ENCODE results near the gene EDN2.

DNA sequence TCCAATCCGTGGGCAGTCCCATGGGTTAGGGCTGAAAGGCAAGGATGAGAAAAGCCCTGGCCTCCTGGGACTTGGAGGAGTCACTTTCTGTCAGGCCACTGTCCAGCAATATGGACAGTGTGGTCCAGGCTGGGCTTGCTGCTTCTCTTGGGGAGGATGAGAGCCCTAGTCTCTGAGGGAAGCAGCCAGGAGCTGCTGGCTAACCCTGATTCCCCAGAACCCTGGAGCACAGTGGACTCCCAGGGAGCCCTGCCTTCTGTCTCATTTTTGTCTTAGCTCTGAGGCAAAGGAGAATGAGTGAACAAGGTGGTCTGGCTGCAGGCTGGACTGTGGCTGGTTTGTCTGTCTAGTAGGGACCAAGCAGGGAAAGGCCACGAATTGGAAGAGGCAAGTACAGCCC is 23.8 kb upstream of the EDN2 start:
- TF ChIP-seq, protein P1, sequence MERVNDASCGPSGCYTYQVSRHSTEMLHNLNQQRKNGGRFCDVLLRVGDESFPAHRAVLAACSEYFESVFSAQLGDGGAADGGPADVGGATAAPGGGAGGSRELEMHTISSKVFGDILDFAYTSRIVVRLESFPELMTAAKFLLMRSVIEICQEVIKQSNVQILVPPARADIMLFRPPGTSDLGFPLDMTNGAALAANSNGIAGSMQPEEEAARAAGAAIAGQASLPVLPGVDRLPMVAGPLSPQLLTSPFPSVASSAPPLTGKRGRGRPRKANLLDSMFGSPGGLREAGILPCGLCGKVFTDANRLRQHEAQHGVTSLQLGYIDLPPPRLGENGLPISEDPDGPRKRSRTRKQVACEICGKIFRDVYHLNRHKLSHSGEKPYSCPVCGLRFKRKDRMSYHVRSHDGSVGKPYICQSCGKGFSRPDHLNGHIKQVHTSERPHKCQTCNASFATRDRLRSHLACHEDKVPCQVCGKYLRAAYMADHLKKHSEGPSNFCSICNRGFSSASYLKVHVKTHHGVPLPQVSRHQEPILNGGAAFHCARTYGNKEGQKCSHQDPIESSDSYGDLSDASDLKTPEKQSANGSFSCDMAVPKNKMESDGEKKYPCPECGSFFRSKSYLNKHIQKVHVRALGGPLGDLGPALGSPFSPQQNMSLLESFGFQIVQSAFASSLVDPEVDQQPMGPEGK (tag by site-specific recombination; IDR thresholded peaks at IDR 0.05): no peak
- TF ChIP-seq, protein P2, sequence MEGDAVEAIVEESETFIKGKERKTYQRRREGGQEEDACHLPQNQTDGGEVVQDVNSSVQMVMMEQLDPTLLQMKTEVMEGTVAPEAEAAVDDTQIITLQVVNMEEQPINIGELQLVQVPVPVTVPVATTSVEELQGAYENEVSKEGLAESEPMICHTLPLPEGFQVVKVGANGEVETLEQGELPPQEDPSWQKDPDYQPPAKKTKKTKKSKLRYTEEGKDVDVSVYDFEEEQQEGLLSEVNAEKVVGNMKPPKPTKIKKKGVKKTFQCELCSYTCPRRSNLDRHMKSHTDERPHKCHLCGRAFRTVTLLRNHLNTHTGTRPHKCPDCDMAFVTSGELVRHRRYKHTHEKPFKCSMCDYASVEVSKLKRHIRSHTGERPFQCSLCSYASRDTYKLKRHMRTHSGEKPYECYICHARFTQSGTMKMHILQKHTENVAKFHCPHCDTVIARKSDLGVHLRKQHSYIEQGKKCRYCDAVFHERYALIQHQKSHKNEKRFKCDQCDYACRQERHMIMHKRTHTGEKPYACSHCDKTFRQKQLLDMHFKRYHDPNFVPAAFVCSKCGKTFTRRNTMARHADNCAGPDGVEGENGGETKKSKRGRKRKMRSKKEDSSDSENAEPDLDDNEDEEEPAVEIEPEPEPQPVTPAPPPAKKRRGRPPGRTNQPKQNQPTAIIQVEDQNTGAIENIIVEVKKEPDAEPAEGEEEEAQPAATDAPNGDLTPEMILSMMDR (tag by site-specific recombination; IDR thresholded peaks at IDR 0.05): no peak
- TF ChIP-seq ZNF521 (tag by site-specific recombination; IDR thresholded peaks at IDR 0.05) (no peak), MYNN (tag by site-specific recombination; IDR thresholded peaks at IDR 0.05; ENCODE audit: borderline replicate concordance) (no peak), ZNF133 (tag by site-specific recombination; IDR thresholded peaks at IDR 0.05) (no peak), KLF7 (tag by site-specific recombination; IDR thresholded peaks at IDR 0.05; ENCODE audit: borderline replicate concordance) (no peak), ZNF19 (tag by site-specific recombination; IDR thresholded peaks at IDR 0.05; ENCODE audit: low read depth) (no peak), ZNF24 (tag by site-specific recombination; IDR thresholded peaks at IDR 0.05) (no peak), ZFP37 (tag by site-specific recombination; IDR thresholded peaks at IDR 0.05) (no peak), KLF9 (tag by site-specific recombination; IDR thresholded peaks at IDR 0.05; ENCODE audit: low read depth) (no peak)
- TF ChIP-seq, protein P3, sequence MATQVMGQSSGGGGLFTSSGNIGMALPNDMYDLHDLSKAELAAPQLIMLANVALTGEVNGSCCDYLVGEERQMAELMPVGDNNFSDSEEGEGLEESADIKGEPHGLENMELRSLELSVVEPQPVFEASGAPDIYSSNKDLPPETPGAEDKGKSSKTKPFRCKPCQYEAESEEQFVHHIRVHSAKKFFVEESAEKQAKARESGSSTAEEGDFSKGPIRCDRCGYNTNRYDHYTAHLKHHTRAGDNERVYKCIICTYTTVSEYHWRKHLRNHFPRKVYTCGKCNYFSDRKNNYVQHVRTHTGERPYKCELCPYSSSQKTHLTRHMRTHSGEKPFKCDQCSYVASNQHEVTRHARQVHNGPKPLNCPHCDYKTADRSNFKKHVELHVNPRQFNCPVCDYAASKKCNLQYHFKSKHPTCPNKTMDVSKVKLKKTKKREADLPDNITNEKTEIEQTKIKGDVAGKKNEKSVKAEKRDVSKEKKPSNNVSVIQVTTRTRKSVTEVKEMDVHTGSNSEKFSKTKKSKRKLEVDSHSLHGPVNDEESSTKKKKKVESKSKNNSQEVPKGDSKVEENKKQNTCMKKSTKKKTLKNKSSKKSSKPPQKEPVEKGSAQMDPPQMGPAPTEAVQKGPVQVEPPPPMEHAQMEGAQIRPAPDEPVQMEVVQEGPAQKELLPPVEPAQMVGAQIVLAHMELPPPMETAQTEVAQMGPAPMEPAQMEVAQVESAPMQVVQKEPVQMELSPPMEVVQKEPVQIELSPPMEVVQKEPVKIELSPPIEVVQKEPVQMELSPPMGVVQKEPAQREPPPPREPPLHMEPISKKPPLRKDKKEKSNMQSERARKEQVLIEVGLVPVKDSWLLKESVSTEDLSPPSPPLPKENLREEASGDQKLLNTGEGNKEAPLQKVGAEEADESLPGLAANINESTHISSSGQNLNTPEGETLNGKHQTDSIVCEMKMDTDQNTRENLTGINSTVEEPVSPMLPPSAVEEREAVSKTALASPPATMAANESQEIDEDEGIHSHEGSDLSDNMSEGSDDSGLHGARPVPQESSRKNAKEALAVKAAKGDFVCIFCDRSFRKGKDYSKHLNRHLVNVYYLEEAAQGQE (tag by site-specific recombination; IDR thresholded peaks at IDR 0.05): no peak
- TF ChIP-seq, protein P4, sequence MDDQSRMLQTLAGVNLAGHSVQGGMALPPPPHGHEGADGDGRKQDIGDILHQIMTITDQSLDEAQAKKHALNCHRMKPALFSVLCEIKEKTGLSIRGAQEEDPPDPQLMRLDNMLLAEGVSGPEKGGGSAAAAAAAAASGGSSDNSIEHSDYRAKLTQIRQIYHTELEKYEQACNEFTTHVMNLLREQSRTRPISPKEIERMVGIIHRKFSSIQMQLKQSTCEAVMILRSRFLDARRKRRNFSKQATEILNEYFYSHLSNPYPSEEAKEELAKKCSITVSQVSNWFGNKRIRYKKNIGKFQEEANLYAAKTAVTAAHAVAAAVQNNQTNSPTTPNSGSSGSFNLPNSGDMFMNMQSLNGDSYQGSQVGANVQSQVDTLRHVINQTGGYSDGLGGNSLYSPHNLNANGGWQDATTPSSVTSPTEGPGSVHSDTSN (CRISPR knock-in tag; IDR thresholded peaks at IDR 0.05): no peak
- TF ChIP-seq, protein P5, sequence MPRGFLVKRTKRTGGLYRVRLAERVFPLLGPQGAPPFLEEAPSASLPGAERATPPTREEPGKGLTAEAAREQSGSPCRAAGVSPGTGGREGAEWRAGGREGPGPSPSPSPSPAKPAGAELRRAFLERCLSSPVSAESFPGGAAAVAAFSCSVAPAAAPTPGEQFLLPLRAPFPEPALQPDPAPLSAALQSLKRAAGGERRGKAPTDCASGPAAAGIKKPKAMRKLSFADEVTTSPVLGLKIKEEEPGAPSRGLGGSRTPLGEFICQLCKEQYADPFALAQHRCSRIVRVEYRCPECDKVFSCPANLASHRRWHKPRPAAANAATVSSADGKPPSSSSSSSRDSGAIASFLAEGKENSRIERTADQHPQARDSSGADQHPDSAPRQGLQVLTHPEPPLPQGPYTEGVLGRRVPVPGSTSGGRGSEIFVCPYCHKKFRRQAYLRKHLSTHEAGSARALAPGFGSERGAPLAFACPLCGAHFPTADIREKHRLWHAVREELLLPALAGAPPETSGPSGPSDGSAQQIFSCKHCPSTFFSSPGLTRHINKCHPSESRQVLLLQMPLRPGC (tag by site-specific recombination; IDR thresholded peaks at IDR 0.05): no peak

Data from HEK293 (cell line).